Measurements from ENCODE around the gene TTC23L. TPM values are rescaled to one million over a fixed set of nuclear protein-coding genes. Genes with fewer than 3 reads are reported as not detected.

Gene TTC23L
- total RNA-seq, 2 donors from 2014 or later = 0.35 TPM; not detected in 1

DNA sequence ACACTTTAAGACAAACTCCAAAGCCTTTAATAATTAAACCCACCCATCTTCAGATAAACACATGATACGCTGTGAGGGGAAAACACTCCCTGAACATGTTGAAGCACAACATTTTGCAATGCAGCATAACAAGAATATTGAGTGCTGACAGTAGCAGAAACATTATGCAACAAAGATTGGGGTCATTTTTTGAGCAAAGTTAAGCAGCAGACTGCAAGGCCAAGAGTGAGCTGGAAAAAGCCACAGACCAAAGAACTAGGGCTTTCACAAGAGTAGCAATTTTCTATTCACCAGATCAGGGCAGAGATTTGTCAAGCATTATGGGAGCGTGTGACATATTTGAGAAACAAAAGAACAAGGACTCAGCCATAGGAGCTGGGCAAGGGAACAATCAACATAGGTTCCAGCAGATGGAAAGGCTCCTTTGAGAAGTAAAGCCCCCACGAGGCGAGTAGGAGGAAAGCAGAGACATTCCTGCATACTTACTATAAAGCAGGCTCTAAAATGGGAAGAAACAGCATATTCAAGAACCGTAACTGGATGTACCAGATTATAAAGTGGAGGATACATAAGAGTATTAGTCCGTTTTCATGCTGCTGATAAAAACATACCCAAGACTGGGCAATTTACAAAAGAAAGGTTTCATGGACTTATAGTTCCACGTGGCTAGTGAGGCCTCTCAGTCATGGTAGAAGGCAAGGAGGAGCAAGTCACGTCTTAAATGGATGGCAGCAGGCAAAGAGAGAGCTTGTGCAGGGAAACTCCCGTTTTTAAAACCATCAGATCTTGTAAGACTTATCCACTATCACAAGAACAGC is 4.8 kb upstream of the TTC23L start:
- TF ChIP-seq, protein P1, sequence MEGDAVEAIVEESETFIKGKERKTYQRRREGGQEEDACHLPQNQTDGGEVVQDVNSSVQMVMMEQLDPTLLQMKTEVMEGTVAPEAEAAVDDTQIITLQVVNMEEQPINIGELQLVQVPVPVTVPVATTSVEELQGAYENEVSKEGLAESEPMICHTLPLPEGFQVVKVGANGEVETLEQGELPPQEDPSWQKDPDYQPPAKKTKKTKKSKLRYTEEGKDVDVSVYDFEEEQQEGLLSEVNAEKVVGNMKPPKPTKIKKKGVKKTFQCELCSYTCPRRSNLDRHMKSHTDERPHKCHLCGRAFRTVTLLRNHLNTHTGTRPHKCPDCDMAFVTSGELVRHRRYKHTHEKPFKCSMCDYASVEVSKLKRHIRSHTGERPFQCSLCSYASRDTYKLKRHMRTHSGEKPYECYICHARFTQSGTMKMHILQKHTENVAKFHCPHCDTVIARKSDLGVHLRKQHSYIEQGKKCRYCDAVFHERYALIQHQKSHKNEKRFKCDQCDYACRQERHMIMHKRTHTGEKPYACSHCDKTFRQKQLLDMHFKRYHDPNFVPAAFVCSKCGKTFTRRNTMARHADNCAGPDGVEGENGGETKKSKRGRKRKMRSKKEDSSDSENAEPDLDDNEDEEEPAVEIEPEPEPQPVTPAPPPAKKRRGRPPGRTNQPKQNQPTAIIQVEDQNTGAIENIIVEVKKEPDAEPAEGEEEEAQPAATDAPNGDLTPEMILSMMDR (IDR thresholded peaks at IDR 0.05) = no peak
- intact Hi-C loops (cut with DNase I) = loop anchor here (10.0 kb wide), 2 partner anchors 179 to 299 kb away; partner anchors contain the start of gene RAI14
- no peak overlapping the region for H3K27ac ChIP-seq
- H3K4me1 ChIP-seq = no peaks in the 10 kb centered on the region
- H3K9ac ChIP-seq (ENCODE audit: low read depth in 2 of 2, low read length in 2 of 2) = no peak overlapping the region
- H3K27me3 ChIP-seq = no peaks in the 10 kb centered on the region
- no peaks in the 10 kb centered on the region for H3K9me3 ChIP-seq
- H3K36me3 ChIP-seq = no peaks in the 10 kb centered on the region
- no peak for DNase-seq
- H3K4me3 ChIP-seq = no peak overlapping the region

DNA sequence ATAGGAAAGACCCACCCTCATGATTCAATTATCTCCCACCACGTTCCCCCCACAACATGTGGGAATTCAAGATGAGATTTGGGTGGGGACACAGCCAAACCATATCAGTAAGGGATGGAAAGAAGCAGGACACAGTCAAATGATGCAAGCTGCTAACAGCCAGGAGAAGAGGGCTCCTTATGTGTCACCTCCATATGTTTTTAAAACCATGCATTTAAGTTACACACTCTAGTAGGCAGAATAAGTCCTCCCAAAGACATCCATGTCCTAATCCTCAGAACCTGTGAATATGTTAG is 4.2 kb upstream of the TTC23L start:
- intact Hi-C loops (cut with DNase I) = loop anchor here (10.0 kb wide), 2 partner anchors 180 to 300 kb away; partner anchors contain the start of gene RAI14
- H3K27me3 ChIP-seq = no peaks in the 10 kb centered on the region
- no peaks in the 10 kb centered on the region for H3K9me3 ChIP-seq
- H3K36me3 ChIP-seq = no peaks in the 10 kb centered on the region
- no peaks in the 10 kb centered on the region for H3K4me1 ChIP-seq
- no peak overlapping the region for H3K27ac ChIP-seq
- H3K4me3 ChIP-seq = no peak overlapping the region
- TF ChIP-seq, protein P1 (IDR thresholded peaks at IDR 0.05) = no peak
- no peak for DNase-seq
- H3K9ac ChIP-seq (ENCODE audit: low read depth in 2 of 2, low read length in 2 of 2) = no peak overlapping the region

DNA sequence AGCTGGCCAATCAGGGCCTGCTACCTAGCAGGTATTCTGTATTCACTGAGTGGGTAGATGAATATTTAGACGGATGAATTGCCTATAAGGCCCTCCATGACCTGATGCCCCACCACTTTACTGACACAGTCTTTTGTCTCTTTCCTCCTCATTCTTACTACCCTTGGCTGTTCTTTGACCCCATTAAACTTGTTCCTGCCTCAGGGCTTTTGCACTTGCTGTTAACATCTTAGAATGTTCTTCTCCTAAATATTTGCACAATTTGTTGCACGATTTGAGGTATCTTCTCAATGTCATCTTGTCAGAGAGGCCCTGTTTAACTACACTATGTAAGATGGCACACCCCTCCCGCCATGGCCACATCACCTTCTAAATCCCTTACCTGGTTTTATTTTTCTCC is 3.3 kb upstream of the TTC23L start:
- Histone ChIP-seq H3K9me3 (no peaks in the 10 kb centered on the region), H3K27ac (no peak overlapping the region), H3K4me1 (no peaks in the 10 kb centered on the region), H3K9ac (ENCODE audit: low read depth in 2 of 2, low read length in 2 of 2) (no peak overlapping the region), H3K27me3 (no peaks in the 10 kb centered on the region), H3K4me3 (no peak overlapping the region), H3K36me3 (no peaks in the 10 kb centered on the region)
- intact Hi-C loops (cut with DNase I) = loop anchor here (10.0 kb wide), 2 partner anchors 181 to 301 kb away; partner anchors contain the start of gene RAI14
- TF ChIP-seq, protein P1 (IDR thresholded peaks at IDR 0.05) = no peak
- no peak for DNase-seq

DNA sequence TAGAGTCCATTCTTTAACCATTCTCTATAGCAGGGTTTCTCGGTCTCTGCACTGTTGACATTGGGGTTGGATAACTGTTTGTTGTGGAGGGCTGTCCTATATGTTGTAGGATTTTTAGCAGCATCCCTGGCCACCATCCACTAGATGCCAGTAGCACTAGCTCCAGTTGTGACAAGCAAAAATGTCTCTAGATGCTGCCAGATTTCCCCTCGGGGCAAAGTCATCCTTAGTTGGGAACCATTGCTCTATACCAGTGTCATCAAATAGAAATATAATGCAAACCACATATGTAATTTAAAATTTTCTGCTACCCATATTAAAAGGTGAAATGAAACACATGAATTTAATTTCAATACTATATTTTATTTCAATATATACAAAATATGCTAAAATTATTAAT is 2.9 kb downstream of the TTC23L start:
- H3K4me1 ChIP-seq = no peaks in the 10 kb centered on the region
- no peak overlapping the region for H3K4me3 ChIP-seq
- TF ChIP-seq, protein P1 (IDR thresholded peaks at IDR 0.05) = no peak
- H3K9me3 ChIP-seq = no peaks in the 10 kb centered on the region
- H3K9ac ChIP-seq (ENCODE audit: low read depth in 2 of 2, low read length in 2 of 2) = no peak overlapping the region
- no peaks in the 10 kb centered on the region for H3K27me3 ChIP-seq
- no peak for DNase-seq
- no peaks in the 10 kb centered on the region for H3K36me3 ChIP-seq
- intact Hi-C loops (cut with DNase I) = no loop called here
- H3K27ac ChIP-seq = no peak overlapping the region

DNA sequence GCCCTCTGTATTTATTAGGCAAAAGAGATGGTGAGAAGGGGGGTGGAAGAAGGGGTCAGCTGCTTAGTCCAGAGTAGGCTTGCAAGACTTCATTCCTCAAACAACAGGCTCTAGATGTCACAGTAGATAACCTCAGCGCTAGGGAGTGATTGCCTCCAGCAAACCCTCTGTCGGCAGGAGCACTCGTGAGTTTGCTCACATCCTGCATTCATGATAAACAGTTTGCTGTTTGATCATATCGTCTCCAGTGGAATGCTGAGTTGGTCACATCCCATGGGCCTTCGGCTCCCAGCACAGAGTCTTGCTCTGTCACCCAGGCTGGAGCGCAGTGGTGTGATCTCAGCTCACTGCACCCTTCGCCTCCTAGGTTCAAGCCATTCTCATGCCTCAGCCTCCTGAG is 3.6 kb downstream of the TTC23L start:
- Histone ChIP-seq H3K4me1 (no peaks in the 10 kb centered on the region), H3K9me3 (no peaks in the 10 kb centered on the region), H3K4me3 (no peak overlapping the region), H3K27ac (no peak overlapping the region), H3K36me3 (no peaks in the 10 kb centered on the region), H3K27me3 (no peaks in the 10 kb centered on the region), H3K9ac (ENCODE audit: low read depth in 2 of 2, low read length in 2 of 2) (no peak overlapping the region)
- intact Hi-C loops (cut with DNase I) = no loop called here
- TF ChIP-seq, protein P1 (IDR thresholded peaks at IDR 0.05) = no peak
- no peak for DNase-seq
